ENCODE data around the gene PCOLCE2. TPM values are rescaled to one million over a fixed set of nuclear protein-coding genes. Genes with fewer than 3 reads are reported as not detected.

The PCOLCE2 gene
- total RNA-seq, 4 donors from 2014 or later: 127 to 393 (median 245) TPM

- TF ChIP-seq CTCF (IDR thresholded peaks at IDR 0.05; ENCODE audit: low read depth): no peak
Observed at GRCh38 chr3:142817897-142818296, 71.0 kb downstream of the PCOLCE2 start.

- no peak for TF ChIP-seq CTCF (IDR thresholded peaks at IDR 0.05; ENCODE audit: low read depth)
Observed at GRCh38 chr3:142817356-142817755, 71.5 kb downstream of the PCOLCE2 start.

GRCh38 chr3:142815803-142816202, 73.1 kb downstream of the PCOLCE2 start:
- TF ChIP-seq CTCF (IDR thresholded peaks at IDR 0.05; ENCODE audit: low read depth): no peak

- no peak for TF ChIP-seq CTCF (IDR thresholded peaks at IDR 0.05; ENCODE audit: low read depth)
Observed at GRCh38 chr3:142809259-142809658, 79.6 kb downstream of the PCOLCE2 start.

- no peak for TF ChIP-seq CTCF (IDR thresholded peaks at IDR 0.05; ENCODE audit: low read depth)
Observed at GRCh38 chr3:142808103-142808917, 80.6 kb downstream of the PCOLCE2 start.

GRCh38 chr3:142802891-142803290, 86.0 kb downstream of the PCOLCE2 start:
- no peak for TF ChIP-seq CTCF (IDR thresholded peaks at IDR 0.05; ENCODE audit: low read depth)

- no peak for TF ChIP-seq CTCF (IDR thresholded peaks at IDR 0.05; ENCODE audit: low read depth)
Observed at GRCh38 chr3:142801746-142802145, 87.1 kb downstream of the PCOLCE2 start.
